ENCODE data around the gene KLHL14.
A peak's percentile ranks its signal among the peaks of the same experiment; 100 is the strongest.
"Not testable (repeated sequence)": the region's sequence is repeated elsewhere in the genome, so short reads cannot be mapped to it uniquely, and the experiment has no call there.

KLHL14 gene

GRCh38 chr18:32714571-32715148, 58.2 kb downstream of the KLHL14 start:
- DNase-seq = peak; percentile 19

- no peak for DNase-seq
Measured at GRCh38 chr18:32712860-32713259, 60.0 kb downstream of the KLHL14 start.

GRCh38 chr18:32711862-32712261, 61.0 kb downstream of the KLHL14 start:
- DNase-seq = no peak

GRCh38 chr18:32707586-32707985, 65.2 kb downstream of the KLHL14 start:
- no peak for DNase-seq

GRCh38 chr18:32707147-32707546, 65.7 kb downstream of the KLHL14 start:
- DNase-seq = no peak

GRCh38 chr18:32701313-32701712, 71.5 kb downstream of the KLHL14 start:
- DNase-seq = no peak

- no peak for DNase-seq
Measured at GRCh38 chr18:32698153-32698552, 74.7 kb downstream of the KLHL14 start.

- DNase-seq = no peak
Measured at GRCh38 chr18:32696376-32696775, 76.4 kb downstream of the KLHL14 start.

GRCh38 chr18:32695534-32695933, 77.3 kb downstream of the KLHL14 start:
- DNase-seq = no peak

GRCh38 chr18:32688821-32689220, 84.0 kb downstream of the KLHL14 start:
- no peak for DNase-seq

GRCh38 chr18:32684940-32685339, 87.9 kb downstream of the KLHL14 start:
- no peak for DNase-seq

- DNase-seq = no peak
Measured at GRCh38 chr18:32684096-32684495, 88.7 kb downstream of the KLHL14 start.

GRCh38 chr18:32683044-32683443, 89.8 kb downstream of the KLHL14 start:
- DNase-seq = no peak

- DNase-seq = no peak
Measured at GRCh38 chr18:32677578-32677977, 95.2 kb downstream of the KLHL14 start.

- no peak for DNase-seq
Measured at GRCh38 chr18:32674491-32674890, 98.3 kb downstream of the KLHL14 start.

GRCh38 chr18:32672398-32672797, 100.4 kb downstream of the KLHL14 start:
- DNase-seq = no peak

- DNase-seq = no peak
Measured at GRCh38 chr18:32670727-32671126, 102.1 kb downstream of the KLHL14 start.

GRCh38 chr18:32669549-32670165, 103.2 kb downstream of the KLHL14 start:
- DNase-seq = no peak

- DNase-seq = no peak
Measured at GRCh38 chr18:32668956-32669355, 103.9 kb downstream of the KLHL14 start.

- DNase-seq = no peak
Measured at GRCh38 chr18:32661486-32662299, 111.1 kb downstream of the KLHL14 start.

GRCh38 chr18:32654507-32654906, 118.3 kb downstream of the KLHL14 start:
- not testable (repeated sequence) for DNase-seq

GRCh38 chr18:32637659-32638058, 135.2 kb downstream of the KLHL14 start:
- not testable (repeated sequence) for DNase-seq

- DNase-seq = no peak
Measured at GRCh38 chr18:32637226-32637625, 135.6 kb downstream of the KLHL14 start.

GRCh38 chr18:32634876-32635431, 137.9 kb downstream of the KLHL14 start:
- DNase-seq = no peak
